GM23338 (cell line): ENCODE results near the gene PRKCQ. TPM values are rescaled to one million over a fixed set of nuclear protein-coding genes. Genes with fewer than 3 reads are reported as not detected.

ENCODE experiments used
- ATAC-seq: fragments of 200-7000 bp; cut with Tn5 transposase; 3 replicates; pipeline ENCODE4 v1.9.1; 2020
- DNase-seq: peaks from one replicate; pipeline ENCODE4 v3.0.0-alpha.2; 2015; ENCODE audit warnings: low spot score
- H2AFZ ChIP-seq: fragments of 200-600 bp; sonication (generic); 2 replicates; pipeline ENCODE4 v1.8.0; 2016; ENCODE audit warnings: antibody characterized with exemption, mild to moderate bottlenecking, moderate library complexity
- H3F3A ChIP-seq: fragments of 200-600 bp; sonication (generic); replicated peaks from 2 replicates; pipeline ENCODE4 v1.8.0; 2017; ENCODE audit warnings: antibody characterized with exemption, mixed run types, low read depth
- H3K27ac ChIP-seq: fragments of 200-600 bp; sonication (generic); 2 replicates; pipeline ENCODE4 v1.6.1; 2016; ENCODE audit warnings: low read depth
- H3K27me3 ChIP-seq: fragments of 200-600 bp; sonication (generic); 2 replicates; pipeline ENCODE4 v1.8.0; 2016; ENCODE audit warnings: mild to moderate bottlenecking, mixed run types, moderate library complexity; ENCODE audit not compliant: insufficient read depth
- H3K36me3 ChIP-seq: fragments of 200-600 bp; sonication (generic); 2 replicates; pipeline ENCODE4 v1.8.0; 2016; ENCODE audit warnings: mild to moderate bottlenecking; ENCODE audit not compliant: insufficient read depth
- H3K4me1 ChIP-seq: fragments of 200-600 bp; sonication (generic); 2 replicates; pipeline ENCODE4 v1.8.0; 2016; ENCODE audit warnings: mild to moderate bottlenecking, moderate library complexity; ENCODE audit not compliant: insufficient read depth
- H3K4me2 ChIP-seq: fragments of 200-600 bp; sonication (generic); 2 replicates; pipeline ENCODE4 v1.7.1; 2017; ENCODE audit warnings: mixed run types
- H3K4me3 ChIP-seq: fragments of 200-600 bp; sonication (generic); 2 replicates; pipeline ENCODE4 v1.6.1; 2016; ENCODE audit warnings: mixed run types
- H3K79me2 ChIP-seq: fragments of 200-600 bp; sonication (generic); replicated peaks from 2 replicates; pipeline ENCODE4 v1.8.0; 2017; ENCODE audit warnings: mild to moderate bottlenecking; ENCODE audit not compliant: insufficient read depth
- H3K9me2 ChIP-seq: fragments of 200-600 bp; sonication (generic); 2 replicates; pipeline ENCODE4 v1.8.0; 2017; ENCODE audit not compliant: insufficient read depth
- H4K20me1 ChIP-seq: fragments of 200-600 bp; sonication (generic); replicated peaks from 2 replicates; pipeline ENCODE4 v1.8.0; 2017; ENCODE audit warnings: mild to moderate bottlenecking; ENCODE audit not compliant: insufficient read depth
- H3K27ac Mint-ChIP-seq: 2 replicates; pipeline ENCODE4 v1.8.0; 2020; ENCODE audit warnings: inconsistent platforms, mild to moderate bottlenecking, moderate library complexity, mixed read lengths
- H3K27me3 Mint-ChIP-seq: 3 replicates; pipeline ENCODE4 v1.8.0; 2022; ENCODE audit warnings: low read depth, mild to moderate bottlenecking, moderate library complexity, mixed read lengths, inconsistent platforms; ENCODE audit not compliant: insufficient read depth, poor library complexity
- H3K36me3 Mint-ChIP-seq: 3 replicates; pipeline ENCODE4 v1.8.0; 2021; ENCODE audit warnings: low read depth, mild to moderate bottlenecking, inconsistent platforms, moderate library complexity, mixed read lengths
- H3K4me1 Mint-ChIP-seq: 3 replicates; pipeline ENCODE4 v1.8.0; 2020; ENCODE audit warnings: mild to moderate bottlenecking, inconsistent platforms, mixed read lengths
- H3K4me3 Mint-ChIP-seq: 3 replicates; pipeline ENCODE4 v1.8.0; 2021; ENCODE audit warnings: moderate library complexity, mild to moderate bottlenecking, inconsistent platforms, mixed read lengths
- H3K9me3 Mint-ChIP-seq: 3 replicates; pipeline ENCODE4 v1.8.0; 2020; ENCODE audit warnings: moderate library complexity, mild to moderate bottlenecking, inconsistent platforms, mixed read lengths
- CREB1 ChIP-seq: fragments of 250-450 bp; sonication (Bioruptor Pico); IDR thresholded peaks from 2 replicates; pipeline ENCODE4 v1.5.0; 2020; ENCODE audit warnings: low read depth, mild to moderate bottlenecking, moderate library complexity
- EZH2 ChIP-seq: fragments of 200-600 bp; sonication (generic); IDR thresholded peaks from one replicate; pipeline ENCODE4 v1.8.0; 2017; ENCODE audit warnings: antibody characterized with exemption, mild to moderate bottlenecking, low read depth; ENCODE audit not compliant: unreplicated experiment
- EZH2phosphoT487 ChIP-seq: fragments of 200-600 bp; sonication (generic); IDR thresholded peaks from one replicate; pipeline ENCODE4 v1.8.1; 2018; ENCODE audit warnings: antibody characterized with exemption; ENCODE audit not compliant: unreplicated experiment
- JUNB ChIP-seq: IDR thresholded peaks from one replicate; pipeline ENCODE4 v1.6.1; 2016; ENCODE audit warnings: antibody characterized with exemption; ENCODE audit not compliant: unreplicated experiment
- NANOG ChIP-seq: IDR thresholded peaks from 2 replicates; pipeline ENCODE4 v1.6.1; 2016; ENCODE audit warnings: antibody characterized with exemption, borderline replicate concordance
- POLR2AphosphoS5 ChIP-seq: IDR thresholded peaks from 2 replicates; pipeline ENCODE4 v1.6.1; 2016; ENCODE audit warnings: antibody characterized with exemption, low read depth
- STAT1 ChIP-seq: IDR thresholded peaks from one replicate; pipeline ENCODE4 v1.6.1; 2016; ENCODE audit warnings: antibody characterized with exemption; ENCODE audit not compliant: unreplicated experiment
- ZNF114 ChIP-seq: fragments of 250-450 bp; sonication (Bioruptor Pico); IDR thresholded peaks from 2 replicates; pipeline ENCODE4 v1.5.0; 2020; ENCODE audit warnings: mild to moderate bottlenecking, moderate library complexity
- ZNF331 ChIP-seq: fragments of 250-450 bp; sonication (Bioruptor Pico); IDR thresholded peaks from 2 replicates; pipeline ENCODE4 v1.5.0; 2020; ENCODE audit warnings: low read depth, mild to moderate bottlenecking, moderate library complexity
- polyA plus RNA-seq: library from polyadenylated mRNA; unstranded; fragments of >200 nt; fragmentation: Nextera tagmentation; extraction: Ambion mirVana; gene quantifications from 2 replicates; pipeline ENCODE4 v1.2.1, GENCODE V29; 2016
- total RNA-seq: library from RNA; depleted of rRNA; stranded (reverse); fragments of >200 nt; shearing (Covaris generic); gene quantifications from 2 replicates; pipeline ENCODE4 v1.2.3, GENCODE V29; 2014
- TF ChIP-seq, protein P1 (sequence below): fragments of 250-450 bp; sonication (Bioruptor Pico); IDR thresholded peaks from 2 replicates; pipeline ENCODE4 v1.5.0; 2020; ENCODE audit warnings: mild to moderate bottlenecking, moderate library complexity
- TF ChIP-seq, protein P2 (sequence below), 2 experiments: fragments of 200-600 bp in 1 of 2; sonication (generic) in 1 of 2; conservative IDR thresholded peaks; 2 replicates each; pipeline versions ENCODE4 v1.5.1 to v1.6.1; 2016 to 2017; ENCODE audit warnings: antibody characterized with exemption in 2 of 2, low read depth in 2 of 2, mild to moderate bottlenecking in 2 of 2, moderate library complexity in 1 of 2
- TF ChIP-seq, protein P3 (sequence below): IDR thresholded peaks from 2 replicates; pipeline ENCODE4 v1.6.1; 2016; ENCODE audit warnings: antibody characterized with exemption

PRKCQ gene
- total and polyA plus RNA-seq, 2 experiments from 2014 or later = 12.6 to 28.5 TPM

DNA sequence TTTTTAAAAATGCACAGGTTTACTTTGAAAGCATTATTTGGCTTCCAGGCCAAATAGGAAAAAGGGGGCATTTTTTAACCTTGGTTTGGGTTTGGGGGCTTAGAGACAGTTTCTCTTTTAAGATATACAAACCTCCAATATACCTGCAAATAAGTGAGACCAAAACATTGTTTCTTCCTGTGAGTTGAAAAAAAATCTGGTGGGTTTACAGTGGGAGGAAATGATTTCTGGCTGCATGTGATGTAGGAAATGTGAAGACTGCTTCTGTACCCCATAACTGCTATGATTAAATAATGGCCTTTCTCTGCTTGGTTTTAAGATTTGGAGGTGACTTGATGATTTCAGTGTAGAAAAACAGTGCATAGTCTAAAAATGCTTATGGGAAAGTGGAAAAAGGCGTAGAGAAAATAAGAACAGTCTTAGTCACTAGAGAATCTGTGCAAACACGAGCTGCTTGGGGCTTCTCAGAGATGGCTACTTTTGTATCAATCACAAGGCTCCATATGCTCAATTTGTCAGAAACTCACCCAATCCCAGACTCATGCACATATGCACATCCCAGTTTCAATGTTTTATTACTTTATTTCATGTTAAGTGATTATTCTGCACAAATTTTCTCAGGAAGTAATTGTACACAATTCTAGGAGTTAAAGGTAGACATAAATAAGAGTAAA is 22.1 kb upstream of the PRKCQ start (continued):
- TF ChIP-seq, protein P1, sequence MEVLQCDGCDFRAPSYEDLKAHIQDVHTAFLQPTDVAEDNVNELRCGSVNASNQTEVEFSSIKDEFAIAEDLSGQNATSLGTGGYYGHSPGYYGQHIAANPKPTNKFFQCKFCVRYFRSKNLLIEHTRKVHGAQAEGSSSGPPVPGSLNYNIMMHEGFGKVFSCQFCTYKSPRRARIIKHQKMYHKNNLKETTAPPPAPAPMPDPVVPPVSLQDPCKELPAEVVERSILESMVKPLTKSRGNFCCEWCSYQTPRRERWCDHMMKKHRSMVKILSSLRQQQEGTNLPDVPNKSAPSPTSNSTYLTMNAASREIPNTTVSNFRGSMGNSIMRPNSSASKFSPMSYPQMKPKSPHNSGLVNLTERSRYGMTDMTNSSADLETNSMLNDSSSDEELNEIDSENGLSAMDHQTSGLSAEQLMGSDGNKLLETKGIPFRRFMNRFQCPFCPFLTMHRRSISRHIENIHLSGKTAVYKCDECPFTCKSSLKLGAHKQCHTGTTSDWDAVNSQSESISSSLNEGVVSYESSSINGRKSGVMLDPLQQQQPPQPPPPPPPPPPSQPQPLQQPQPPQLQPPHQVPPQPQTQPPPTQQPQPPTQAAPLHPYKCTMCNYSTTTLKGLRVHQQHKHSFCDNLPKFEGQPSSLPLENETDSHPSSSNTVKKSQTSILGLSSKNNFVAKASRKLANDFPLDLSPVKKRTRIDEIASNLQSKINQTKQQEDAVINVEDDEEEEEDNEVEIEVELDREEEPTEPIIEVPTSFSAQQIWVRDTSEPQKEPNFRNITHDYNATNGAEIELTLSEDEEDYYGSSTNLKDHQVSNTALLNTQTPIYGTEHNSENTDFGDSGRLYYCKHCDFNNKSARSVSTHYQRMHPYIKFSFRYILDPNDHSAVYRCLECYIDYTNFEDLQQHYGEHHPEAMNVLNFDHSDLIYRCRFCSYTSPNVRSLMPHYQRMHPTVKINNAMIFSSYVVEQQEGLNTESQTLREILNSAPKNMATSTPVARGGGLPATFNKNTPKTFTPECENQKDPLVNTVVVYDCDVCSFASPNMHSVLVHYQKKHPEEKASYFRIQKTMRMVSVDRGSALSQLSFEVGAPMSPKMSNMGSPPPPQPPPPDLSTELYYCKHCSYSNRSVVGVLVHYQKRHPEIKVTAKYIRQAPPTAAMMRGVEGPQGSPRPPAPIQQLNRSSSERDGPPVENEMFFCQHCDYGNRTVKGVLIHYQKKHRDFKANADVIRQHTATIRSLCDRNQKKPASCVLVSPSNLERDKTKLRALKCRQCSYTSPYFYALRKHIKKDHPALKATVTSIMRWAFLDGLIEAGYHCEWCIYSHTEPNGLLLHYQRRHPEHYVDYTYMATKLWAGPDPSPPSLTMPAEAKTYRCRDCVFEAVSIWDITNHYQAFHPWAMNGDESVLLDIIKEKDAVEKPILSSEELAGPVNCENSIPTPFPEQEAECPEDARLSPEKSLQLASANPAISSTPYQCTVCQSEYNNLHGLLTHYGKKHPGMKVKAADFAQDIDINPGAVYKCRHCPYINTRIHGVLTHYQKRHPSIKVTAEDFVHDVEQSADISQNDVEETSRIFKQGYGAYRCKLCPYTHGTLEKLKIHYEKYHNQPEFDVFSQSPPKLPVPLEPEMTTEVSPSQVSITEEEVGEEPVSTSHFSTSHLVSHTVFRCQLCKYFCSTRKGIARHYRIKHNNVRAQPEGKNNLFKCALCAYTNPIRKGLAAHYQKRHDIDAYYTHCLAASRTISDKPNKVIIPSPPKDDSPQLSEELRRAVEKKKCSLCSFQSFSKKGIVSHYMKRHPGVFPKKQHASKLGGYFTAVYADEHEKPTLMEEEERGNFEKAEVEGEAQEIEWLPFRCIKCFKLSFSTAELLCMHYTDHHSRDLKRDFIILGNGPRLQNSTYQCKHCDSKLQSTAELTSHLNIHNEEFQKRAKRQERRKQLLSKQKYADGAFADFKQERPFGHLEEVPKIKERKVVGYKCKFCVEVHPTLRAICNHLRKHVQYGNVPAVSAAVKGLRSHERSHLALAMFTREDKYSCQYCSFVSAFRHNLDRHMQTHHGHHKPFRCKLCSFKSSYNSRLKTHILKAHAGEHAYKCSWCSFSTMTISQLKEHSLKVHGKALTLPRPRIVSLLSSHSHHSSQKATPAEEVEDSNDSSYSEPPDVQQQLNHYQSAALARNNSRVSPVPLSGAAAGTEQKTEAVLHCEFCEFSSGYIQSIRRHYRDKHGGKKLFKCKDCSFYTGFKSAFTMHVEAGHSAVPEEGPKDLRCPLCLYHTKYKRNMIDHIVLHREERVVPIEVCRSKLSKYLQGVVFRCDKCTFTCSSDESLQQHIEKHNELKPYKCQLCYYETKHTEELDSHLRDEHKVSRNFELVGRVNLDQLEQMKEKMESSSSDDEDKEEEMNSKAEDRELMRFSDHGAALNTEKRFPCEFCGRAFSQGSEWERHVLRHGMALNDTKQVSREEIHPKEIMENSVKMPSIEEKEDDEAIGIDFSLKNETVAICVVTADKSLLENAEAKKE (CRISPR knock-in tag) = no peak
- TF ChIP-seq NANOG = no peak
- no peak for TF ChIP-seq ZNF114 (CRISPR knock-in tag)
- TF ChIP-seq POLR2AphosphoS5 = no peak
- no peak for TF ChIP-seq STAT1

DNA sequence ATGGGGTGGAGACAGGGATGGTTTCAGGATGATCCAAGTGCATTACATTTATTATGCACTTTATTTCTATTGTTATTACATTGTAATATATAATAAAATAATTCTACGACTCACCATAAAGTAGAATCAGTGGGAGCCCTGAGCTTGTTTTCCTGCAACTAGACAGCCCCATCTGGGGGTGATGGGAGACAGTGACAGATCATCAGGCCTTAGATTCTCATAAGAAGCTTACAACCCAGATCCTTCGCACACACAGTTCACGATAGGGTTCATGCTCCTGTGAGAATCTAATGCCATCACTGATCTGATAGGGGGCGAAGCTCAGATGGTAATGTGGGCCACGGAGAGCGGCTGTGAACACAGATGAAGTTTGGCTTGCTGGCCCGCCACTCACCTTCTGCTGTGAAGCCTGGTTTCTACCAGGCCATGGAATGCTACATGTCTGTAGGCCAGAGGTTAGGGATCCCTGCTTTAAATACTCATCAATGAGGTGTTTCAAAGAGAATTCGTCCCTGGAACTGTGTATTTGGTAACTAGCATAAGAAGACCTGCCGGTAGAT is 21.2 kb upstream of the PRKCQ start:
- no peak overlapping the region for H3K4me2 ChIP-seq
- no peaks in the 10 kb centered on the region; the same call in 1 of the 2 replicates for H3K36me3 ChIP-seq
- 0 out of 2 replicates have a peak, but pooled peaks cover 3% of the 10 kb centered on the region for H3F3A ChIP-seq
- peaks cover 14% of the 10 kb centered on the region; the same call in 2 of the 3 replicates for H3K4me1 Mint-ChIP-seq
- no peak overlapping the region for H3K4me3 ChIP-seq
- H3K27ac ChIP-seq = no peak overlapping the region
- H3K27ac Mint-ChIP-seq = no peak overlapping the region
- ATAC-seq = no peak
- no peaks in the 10 kb centered on the region; the same call in 2 of the 3 replicates for H3K9me3 Mint-ChIP-seq
- H3K79me2 ChIP-seq = no peaks in the 10 kb centered on the region
- H3K9me2 ChIP-seq = no peaks in the 10 kb centered on the region
- no peaks in the 10 kb centered on the region for H4K20me1 ChIP-seq
- H3K27me3 ChIP-seq = no peaks in the 10 kb centered on the region
- DNase-seq = no peak
- peaks cover 6% of the 10 kb centered on the region; the same call in 2 of the 3 replicates for H3K36me3 Mint-ChIP-seq
- H2AFZ ChIP-seq = no peak overlapping the region
- peaks cover 14% of the 10 kb centered on the region; the same call in 1 of the 2 replicates for H3K4me1 ChIP-seq
- H3K27me3 Mint-ChIP-seq = no peaks in the 10 kb centered on the region
- H3K4me3 Mint-ChIP-seq = no peak overlapping the region
- TF ChIP-seq ZNF114 (CRISPR knock-in tag) = no peak
- no peak for TF ChIP-seq EZH2
- no peak for TF ChIP-seq NANOG
- TF ChIP-seq, protein P2, sequence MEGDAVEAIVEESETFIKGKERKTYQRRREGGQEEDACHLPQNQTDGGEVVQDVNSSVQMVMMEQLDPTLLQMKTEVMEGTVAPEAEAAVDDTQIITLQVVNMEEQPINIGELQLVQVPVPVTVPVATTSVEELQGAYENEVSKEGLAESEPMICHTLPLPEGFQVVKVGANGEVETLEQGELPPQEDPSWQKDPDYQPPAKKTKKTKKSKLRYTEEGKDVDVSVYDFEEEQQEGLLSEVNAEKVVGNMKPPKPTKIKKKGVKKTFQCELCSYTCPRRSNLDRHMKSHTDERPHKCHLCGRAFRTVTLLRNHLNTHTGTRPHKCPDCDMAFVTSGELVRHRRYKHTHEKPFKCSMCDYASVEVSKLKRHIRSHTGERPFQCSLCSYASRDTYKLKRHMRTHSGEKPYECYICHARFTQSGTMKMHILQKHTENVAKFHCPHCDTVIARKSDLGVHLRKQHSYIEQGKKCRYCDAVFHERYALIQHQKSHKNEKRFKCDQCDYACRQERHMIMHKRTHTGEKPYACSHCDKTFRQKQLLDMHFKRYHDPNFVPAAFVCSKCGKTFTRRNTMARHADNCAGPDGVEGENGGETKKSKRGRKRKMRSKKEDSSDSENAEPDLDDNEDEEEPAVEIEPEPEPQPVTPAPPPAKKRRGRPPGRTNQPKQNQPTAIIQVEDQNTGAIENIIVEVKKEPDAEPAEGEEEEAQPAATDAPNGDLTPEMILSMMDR (conservative IDR thresholded peaks at IDR 0.05; ENCODE audit: low read depth in 2 of 2) = no peak
- TF ChIP-seq, protein P3, sequence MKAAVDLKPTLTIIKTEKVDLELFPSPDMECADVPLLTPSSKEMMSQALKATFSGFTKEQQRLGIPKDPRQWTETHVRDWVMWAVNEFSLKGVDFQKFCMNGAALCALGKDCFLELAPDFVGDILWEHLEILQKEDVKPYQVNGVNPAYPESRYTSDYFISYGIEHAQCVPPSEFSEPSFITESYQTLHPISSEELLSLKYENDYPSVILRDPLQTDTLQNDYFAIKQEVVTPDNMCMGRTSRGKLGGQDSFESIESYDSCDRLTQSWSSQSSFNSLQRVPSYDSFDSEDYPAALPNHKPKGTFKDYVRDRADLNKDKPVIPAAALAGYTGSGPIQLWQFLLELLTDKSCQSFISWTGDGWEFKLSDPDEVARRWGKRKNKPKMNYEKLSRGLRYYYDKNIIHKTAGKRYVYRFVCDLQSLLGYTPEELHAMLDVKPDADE = no peak
- TF ChIP-seq ZNF331 (CRISPR knock-in tag) = no peak
- TF ChIP-seq JUNB = no peak
- TF ChIP-seq EZH2phosphoT487 = no peak
- TF ChIP-seq CREB1 (CRISPR knock-in tag) = no peak
- no peak for TF ChIP-seq POLR2AphosphoS5
- no peak for TF ChIP-seq STAT1
